Kidney epithelial cell (primary cell): ENCODE measurements around the gene CERS4. TPM values are rescaled to one million over a fixed set of nuclear protein-coding genes. Genes with fewer than 3 reads are reported as not detected.

ENCODE experiments used
- DNase-seq: peaks from one replicate; pipeline ENCODE4 v3.0.0-alpha.2; 2010; ENCODE audit warnings: low read depth
- H3K27me3 ChIP-seq: 2 replicates; pipeline ENCODE4 v1.6.0; 2011; ENCODE audit warnings: low read length; ENCODE audit not compliant: control insufficient read depth, insufficient read depth
- H3K36me3 ChIP-seq: 2 replicates; pipeline ENCODE4 v1.5.1; 2011; ENCODE audit warnings: low read length; ENCODE audit not compliant: control insufficient read depth, insufficient read depth
- H3K4me3 ChIP-seq: 2 replicates; pipeline ENCODE4 v1.5.1; 2011; ENCODE audit warnings: low read depth, mild to moderate bottlenecking, control low read depth, low read length
- total RNA-seq: library from RNA; depleted of rRNA; stranded (reverse); fragments of >200 nt; gene quantifications from 2 replicates; pipeline ENCODE4 v1.2.3, GENCODE V29; 2015
- TF ChIP-seq, protein P1 (sequence below): IDR thresholded peaks from 2 replicates; pipeline ENCODE4 v1.5.1; 2011; ENCODE audit warnings: mild to moderate bottlenecking, moderate library complexity, low read length, control low read depth, inconsistent platforms; ENCODE audit not compliant: insufficient read depth, poor library complexity, severe bottlenecking

Gene CERS4
- total RNA-seq, 1 donor from 2014 or later, result 49.8 TPM

DNA sequence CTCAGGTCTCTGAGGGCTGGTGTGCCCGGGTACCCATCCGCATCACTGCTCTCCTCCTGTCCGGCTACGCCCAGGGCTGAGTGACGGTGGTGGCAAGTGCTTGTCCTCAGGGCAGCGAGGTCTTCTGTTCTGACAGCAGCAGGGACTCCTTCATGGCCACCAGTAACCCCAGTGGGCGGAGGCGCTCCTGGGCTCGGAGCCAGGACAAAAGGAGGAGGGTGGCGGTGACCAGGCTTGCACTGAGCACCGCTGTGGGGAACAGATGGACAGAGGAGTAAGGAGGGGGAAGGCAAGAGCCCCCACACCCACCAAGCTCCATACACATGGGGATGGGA is 93.2 kb downstream of the CERS4 start:
- Histone ChIP-seq H3K36me3 (peaks cover 1% of the 10 kb centered on the region), H3K4me3 (no peak overlapping the region), H3K27me3 (no peaks in the 10 kb centered on the region)
- TF ChIP-seq, protein P1, sequence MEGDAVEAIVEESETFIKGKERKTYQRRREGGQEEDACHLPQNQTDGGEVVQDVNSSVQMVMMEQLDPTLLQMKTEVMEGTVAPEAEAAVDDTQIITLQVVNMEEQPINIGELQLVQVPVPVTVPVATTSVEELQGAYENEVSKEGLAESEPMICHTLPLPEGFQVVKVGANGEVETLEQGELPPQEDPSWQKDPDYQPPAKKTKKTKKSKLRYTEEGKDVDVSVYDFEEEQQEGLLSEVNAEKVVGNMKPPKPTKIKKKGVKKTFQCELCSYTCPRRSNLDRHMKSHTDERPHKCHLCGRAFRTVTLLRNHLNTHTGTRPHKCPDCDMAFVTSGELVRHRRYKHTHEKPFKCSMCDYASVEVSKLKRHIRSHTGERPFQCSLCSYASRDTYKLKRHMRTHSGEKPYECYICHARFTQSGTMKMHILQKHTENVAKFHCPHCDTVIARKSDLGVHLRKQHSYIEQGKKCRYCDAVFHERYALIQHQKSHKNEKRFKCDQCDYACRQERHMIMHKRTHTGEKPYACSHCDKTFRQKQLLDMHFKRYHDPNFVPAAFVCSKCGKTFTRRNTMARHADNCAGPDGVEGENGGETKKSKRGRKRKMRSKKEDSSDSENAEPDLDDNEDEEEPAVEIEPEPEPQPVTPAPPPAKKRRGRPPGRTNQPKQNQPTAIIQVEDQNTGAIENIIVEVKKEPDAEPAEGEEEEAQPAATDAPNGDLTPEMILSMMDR, result no peak
- DNase-seq, result no peak

DNA sequence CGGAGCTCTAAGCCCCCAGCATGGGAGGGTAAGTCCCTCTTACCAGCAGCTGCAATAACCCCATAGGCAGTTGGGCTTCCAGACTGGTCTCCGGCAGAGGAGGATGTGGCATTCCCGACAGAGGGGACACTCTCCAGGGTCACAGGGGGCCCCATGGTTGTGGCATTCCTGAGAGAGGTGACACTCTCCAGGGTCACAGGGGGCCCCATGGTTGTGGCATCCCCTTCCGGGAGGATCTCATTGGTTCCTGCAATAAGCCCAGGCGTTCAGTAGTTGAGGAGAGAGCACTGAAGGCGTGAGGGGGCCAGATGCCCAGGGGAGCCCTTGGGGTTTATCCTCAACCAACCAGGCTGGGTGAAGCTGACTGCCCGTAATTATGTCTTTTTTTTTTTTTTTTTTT is 93.6 kb downstream of the CERS4 start:
- Histone ChIP-seq H3K27me3 (no peaks in the 10 kb centered on the region), H3K36me3 (peaks cover 1% of the 10 kb centered on the region), H3K4me3 (no peak overlapping the region)
- TF ChIP-seq, protein P1, result no peak
- DNase-seq, result no peak

DNA sequence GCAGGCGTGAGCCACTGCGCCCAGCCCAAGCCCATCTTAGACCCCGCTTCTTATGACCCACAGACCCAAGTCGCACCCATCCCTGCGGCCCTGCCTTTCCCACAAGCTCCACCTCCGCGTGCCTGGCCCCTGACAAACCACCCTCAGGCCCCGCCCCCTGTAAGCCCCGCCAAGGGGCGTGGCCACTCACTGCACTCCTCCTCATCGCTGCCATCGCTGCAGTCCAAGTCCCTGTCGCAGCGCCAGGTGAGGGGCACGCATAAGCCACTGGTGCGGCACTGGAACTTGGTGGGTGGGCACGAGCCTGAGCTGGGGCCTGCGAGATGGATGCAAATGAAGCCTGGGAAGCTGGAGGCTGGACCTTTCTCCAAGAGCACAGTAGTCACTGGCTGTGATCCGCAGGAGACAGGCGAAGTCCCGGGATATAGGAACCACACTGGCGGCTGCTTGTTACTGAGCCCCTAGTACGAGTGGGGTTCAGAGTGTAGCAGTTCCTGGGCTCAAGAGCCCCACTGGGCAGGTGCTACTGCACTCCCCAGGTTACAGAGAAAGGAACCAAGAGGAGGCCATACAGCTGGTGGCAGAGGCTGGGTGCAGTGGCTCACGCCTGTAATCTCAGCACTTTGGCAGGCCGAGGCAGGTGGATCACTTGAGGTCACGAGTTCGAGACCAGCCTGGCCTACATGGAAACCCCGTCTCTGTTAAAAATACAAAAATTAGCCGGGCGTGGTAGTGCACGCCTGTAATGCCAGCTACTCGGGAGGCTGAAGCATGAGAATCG is 95.9 kb downstream of the CERS4 start:
- H3K27me3 ChIP-seq, result no peaks in the 10 kb centered on the region
- TF ChIP-seq, protein P1, result no peak
- no peak for DNase-seq
- peaks cover 1% of the 10 kb centered on the region for H3K36me3 ChIP-seq
- H3K4me3 ChIP-seq, result no peak overlapping the region

DNA sequence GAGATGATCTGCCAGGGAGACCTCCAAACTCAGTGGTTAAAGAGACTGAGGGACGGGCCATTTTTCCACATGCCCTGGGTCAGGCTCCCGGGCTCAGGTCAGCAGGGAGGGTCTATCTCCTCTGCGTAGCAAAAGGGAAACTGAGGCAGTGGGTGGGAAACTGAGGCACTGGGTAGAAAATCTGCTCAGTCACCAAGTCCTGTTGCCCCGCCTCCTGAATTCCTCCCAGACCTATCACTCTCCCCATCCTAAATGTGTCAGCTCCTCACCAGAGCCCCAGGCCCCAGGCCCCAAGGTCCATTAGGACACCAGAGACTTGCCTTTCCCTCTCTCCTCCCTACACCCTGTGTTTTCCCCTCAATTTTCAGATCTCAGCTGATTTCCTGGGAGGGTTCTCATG is 96.6 kb downstream of the CERS4 start:
- H3K4me3 ChIP-seq, result no peak overlapping the region
- peaks cover 1% of the 10 kb centered on the region for H3K36me3 ChIP-seq
- no peak for DNase-seq
- no peaks in the 10 kb centered on the region for H3K27me3 ChIP-seq
- TF ChIP-seq, protein P1, result no peak

DNA sequence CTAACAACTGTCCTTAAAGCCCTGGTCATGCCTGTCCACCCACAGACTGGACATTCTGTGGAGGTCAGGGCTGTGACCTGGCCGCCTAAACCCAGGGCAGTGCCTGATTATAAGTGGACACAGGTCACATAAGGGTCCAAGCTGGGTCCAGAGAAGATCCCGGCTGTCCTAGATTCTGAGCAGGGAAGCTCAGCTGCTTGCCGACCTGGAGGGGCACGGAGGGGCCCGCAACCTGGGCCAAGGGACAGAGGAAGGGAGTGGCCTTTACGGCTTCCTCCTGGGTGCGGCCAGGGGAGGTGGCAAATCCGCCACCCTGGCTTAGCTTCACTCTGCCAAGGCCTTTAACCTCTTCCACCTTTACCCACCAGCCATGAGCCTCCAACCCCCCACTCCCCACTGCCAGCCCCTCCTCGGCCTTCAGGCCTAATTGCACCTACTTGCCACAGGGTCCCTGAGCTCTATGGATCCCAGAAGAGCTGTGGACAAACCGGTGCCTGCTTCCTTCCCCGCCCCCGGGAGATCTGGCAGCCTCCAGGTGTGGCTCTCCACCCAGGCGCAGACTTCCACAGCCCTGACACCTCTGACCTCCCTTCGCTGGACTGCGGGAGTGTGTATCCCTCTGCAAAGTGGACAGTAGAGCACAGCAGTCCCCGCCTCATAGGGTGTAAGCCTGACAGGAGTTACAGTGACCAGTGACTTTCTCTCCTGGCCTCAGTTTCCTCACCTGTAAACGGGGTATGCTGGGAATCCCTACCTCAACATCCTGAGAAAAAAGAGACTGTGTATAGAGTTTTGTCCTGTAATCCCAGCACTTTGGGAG is 97.3 kb downstream of the CERS4 start:
- Histone ChIP-seq H3K4me3 (no peak overlapping the region), H3K27me3 (no peaks in the 10 kb centered on the region)
- TF ChIP-seq, protein P1, result no peak

More for the DNA sequence above, 97.3 kb downstream of the CERS4 start:
- no peak for DNase-seq
- H3K36me3 ChIP-seq, result peaks cover 1% of the 10 kb centered on the region
